Stimulated activated CD8-positive, alpha-beta memory T cell treated with anti-CD3 and anti-CD28 coated beads, Interleukin-12 subunit alpha, Interleukin-12 subunit beta, amount 100 ng/mL, for 4 hours (primary cell): ENCODE measurements around the gene NHSL2.

ENCODE experiments used
- DNase-seq: peaks from one replicate; pipeline ENCODE4 v3.0.0-alpha.2; 2020; ENCODE audit warnings: low read depth

Gene NHSL2

DNA sequence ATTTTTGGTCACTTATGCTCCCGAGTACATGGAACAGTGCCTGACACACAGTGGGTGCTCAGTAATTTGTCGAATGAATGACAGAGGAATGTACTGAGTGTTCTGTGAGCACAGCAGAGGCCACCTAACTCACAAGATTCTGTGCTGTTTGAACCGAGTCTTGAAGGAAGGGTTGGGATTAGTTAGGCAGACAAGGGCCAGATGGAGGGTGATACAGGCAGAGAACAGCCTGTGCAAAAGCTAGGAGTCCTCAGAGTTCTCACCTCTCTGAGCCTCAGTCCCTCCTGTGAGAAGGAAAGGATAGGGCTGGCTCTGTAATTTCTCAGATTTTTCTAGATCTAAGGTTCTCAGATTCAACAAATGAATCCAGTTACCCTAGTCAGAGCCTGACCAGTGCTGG lies 108.8 kb downstream of the NHSL2 start:
- no peak for DNase-seq

DNA sequence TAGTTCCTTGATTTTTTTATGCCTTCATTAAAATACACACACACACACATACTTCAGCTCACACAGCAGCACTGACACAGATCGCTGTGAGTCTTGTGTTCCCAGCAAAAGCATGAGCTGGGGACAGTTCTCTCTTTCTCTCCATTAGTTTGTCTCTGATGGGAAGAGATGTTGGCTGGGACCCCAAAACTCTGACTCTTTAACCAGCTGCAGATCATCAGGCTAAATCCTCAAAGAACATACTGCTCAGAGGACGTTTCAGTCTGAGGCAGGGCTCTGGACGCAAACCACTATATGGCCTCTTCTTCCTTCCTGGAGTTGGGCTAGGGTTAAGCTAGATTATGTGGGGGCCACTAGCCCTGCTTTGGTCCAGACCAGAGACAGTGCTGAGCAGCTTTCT lies 109.6 kb downstream of the NHSL2 start:
- no peak for DNase-seq

- DNase-seq: no peak
Observed at GRCh38 chrX:72020788-72021187, 110.1 kb downstream of the NHSL2 start.

DNA sequence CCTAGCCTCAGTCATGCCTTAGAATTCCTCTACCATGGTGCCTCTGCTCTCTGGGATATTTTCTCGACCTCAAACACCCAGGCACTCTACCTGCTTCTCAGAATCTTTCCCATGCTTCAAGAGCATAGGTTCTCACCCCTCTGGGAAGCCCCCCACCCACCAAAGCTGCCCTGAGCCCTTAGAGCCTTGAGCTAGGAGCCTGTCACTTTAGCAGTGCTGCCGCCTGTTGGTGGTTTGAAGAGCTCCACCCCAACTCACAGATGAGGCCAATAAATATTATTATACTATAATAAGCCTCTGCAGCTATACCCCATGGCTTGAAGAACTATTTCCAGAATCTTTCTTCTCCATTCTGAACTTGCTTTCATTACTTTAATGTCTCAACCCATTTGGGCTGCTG lies 111.3 kb downstream of the NHSL2 start:
- no peak for DNase-seq

DNA sequence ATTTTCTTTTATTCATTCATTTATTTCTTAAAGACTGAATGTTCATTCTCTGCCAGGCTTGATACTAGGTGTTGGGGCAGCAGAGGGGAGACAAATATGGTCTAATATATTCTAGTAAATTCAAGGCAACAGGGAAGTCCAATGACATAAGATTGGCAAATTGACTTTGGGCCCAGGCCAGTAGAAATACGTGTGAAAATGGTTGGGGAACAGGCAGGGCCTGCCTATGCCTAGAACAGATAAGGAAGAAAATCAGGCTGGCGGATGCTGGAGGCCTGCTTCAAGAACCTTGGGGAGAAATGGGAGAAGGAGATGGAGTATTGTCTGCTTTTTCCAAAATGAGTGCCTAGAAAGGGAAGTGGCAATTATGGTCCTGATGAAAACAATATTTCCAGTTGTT lies 112.4 kb downstream of the NHSL2 start:
- no peak for DNase-seq

DNA sequence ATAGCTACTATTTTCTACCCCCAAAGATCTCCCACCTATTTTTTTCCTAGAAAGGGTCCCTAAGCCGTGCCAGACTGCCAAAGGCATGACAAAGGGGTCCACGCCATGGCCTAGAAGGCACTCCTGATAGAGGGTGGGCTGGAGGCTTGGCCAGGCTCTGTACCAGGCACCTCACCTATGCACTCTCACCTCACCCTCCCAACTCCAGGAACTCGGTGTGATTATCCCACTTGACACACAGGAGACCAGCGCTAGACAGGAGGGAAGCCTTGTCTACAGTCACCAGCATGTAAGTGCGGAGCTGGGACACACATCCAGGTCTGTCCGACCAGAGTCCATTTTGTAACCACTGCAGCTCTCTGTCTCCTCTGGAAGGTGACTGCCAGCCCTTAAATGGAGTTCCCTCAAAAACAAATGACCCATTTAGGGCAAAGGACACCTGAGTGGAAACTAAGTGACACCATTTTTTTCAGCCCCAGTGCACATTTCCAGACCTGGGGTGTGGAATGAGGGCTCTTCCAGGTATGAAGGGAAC lies 114.7 kb downstream of the NHSL2 start:
- DNase-seq: no peak

DNA sequence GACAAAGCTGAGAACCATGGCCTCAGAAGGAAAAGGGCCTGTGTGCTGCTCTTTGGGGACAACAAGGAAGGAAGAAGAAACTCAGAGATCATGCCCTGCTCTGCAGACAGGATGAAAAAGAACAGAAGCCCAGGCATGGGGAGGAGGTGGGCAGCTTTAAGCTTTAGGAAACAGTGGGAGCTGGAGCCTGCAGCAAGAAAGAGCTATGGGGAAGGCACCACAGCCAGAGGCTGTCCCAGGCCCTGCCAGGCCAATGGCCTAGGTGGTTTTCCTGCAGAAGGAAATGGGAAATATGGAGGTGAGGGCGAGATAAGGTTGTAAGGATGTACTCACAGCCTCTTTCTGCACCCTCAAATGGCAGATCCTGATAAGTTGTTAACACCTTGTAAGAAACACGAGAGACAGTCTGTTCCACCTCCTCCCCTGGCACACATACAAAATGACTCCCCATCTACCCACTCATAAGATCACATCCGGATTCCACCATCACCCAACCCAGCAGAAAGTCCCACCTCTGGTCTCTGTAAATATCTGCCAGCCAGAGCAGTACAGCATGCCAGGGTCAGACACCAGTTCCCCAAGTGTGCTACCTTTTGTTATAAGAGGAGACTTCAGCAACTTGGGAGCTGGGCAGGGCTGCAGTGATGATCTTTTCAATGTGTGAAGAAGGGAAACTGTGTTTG lies 115.8 kb downstream of the NHSL2 start:
- DNase-seq: no peak

- no peak for DNase-seq
Observed at GRCh38 chrX:72027024-72027913, 116.6 kb downstream of the NHSL2 start.

GRCh38 chrX:72027914-72028307 lies 117.3 kb downstream of the NHSL2 start:
- DNase-seq: no peak

GRCh38 chrX:72028701-72029470 lies 118.2 kb downstream of the NHSL2 start:
- no peak for DNase-seq

- DNase-seq: no peak
Observed at GRCh38 chrX:72029483-72030411, 119.1 kb downstream of the NHSL2 start.

GRCh38 chrX:72030431-72030830 lies 119.8 kb downstream of the NHSL2 start:
- DNase-seq: no peak

GRCh38 chrX:72031118-72031517 lies 120.5 kb downstream of the NHSL2 start:
- no peak for DNase-seq

GRCh38 chrX:72031634-72032033 lies 121.0 kb downstream of the NHSL2 start:
- no peak for DNase-seq

DNA sequence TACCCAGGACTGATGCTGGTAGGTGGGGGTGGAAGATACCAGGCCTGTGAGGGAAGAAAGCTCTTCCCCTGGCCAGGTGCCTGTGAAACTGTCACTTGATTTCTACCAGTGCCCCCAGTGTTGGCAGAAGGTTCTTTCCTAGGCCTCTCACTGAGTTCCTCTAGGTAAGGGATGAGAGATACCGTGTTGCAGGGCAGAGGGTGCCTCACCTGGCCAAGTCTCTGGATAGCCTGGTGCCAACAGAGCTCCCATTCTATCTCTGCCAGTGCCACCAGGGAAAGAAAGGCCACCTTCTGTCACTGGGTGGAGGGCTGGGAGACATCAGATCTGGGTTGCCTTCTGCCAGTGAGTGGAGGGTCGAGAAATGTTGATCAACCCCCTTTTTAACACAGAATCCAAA lies 127.0 kb downstream of the NHSL2 start:
- DNase-seq: no peak

DNA sequence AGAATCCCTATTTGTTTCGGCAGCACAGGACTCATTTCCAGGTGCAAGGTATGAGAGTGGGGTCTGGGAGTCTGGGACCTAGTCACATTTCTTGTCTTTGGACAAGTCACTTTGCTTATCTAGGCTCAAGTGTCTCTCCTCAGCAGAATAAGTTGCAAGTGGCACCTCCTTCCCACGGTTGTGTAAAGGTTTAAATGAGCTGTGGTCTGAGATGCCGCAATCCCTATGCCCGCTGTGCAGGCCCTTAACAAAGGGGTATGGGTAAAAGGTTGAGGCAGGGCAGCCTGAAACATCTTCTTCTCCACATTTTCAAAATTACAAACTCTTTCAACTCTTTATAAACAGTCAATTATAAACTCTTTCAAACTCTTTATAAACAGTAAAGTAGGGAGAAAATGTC lies 127.4 kb downstream of the NHSL2 start:
- no peak for DNase-seq

GRCh38 chrX:72038868-72039267 lies 128.2 kb downstream of the NHSL2 start:
- no peak for DNase-seq

DNA sequence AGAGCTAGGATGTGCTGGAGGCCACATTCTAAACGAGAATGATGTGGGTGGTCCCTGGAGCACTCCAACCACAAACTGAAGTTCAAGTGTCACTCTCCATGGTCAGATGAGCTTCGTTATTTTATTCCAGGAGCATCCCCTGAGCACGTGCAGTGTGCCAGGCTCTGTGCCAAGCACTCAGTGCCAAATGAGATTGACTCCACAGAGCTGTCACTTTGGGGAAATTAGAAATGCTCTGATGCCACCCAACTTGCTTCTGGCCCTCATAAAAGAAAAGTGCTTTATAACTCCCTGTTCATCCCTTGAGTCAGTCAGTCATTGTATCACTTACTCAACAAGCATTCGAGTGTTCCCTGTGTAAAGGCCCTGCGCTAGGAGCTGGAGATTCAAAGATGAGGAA lies 129.9 kb downstream of the NHSL2 start:
- no peak for DNase-seq

DNA sequence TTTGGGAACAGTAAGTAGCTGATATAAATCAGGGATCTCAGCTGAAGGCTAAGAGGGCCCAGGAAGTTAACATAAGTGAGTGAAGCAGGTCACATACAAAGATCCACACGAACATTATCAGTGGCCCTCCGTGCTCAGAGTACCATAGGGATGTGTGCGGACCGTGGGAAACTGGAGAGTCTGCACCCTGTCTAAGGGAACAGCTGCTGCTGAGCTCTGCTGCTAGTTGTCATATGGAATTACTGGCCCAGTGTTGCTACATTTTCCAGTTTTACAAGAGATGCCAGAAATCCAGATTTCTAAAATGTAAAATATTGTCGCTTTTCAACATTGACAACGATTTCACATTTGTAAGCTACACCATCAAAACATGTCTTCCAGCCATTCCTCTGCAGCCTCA lies 130.5 kb downstream of the NHSL2 start:
- no peak for DNase-seq

- no peak for DNase-seq
Observed at GRCh38 chrX:72041871-72042851, 131.5 kb downstream of the NHSL2 start.
